Spleen (tissue), 3 donors: ENCODE measurements around the gene GRIK3.

ENCODE experiments used
- POLR2A ChIP-seq, 3 donors: fragments of 450-650 bp; IDR thresholded peaks; one replicate each; pipeline ENCODE4 v1.5.1; 2017; ENCODE audit warnings: antibody characterized with exemption in 3 of 3, mild to moderate bottlenecking in 1 of 3
- POLR2AphosphoS5 ChIP-seq, 3 donors: sonication (generic); formaldehyde crosslinking; IDR thresholded peaks; one replicate each; pipeline ENCODE4 v1.5.1; 2017; ENCODE audit warnings: antibody characterized with exemption in 3 of 3

GRCh38 chr1:36996106-36996505, 38.2 kb downstream of the GRIK3 start:
- no peak for TF ChIP-seq POLR2A (IDR thresholded peaks at IDR 0.05)
- TF ChIP-seq POLR2AphosphoS5 (IDR thresholded peaks at IDR 0.05), result no peak
